HepG2 (cell line): ENCODE data around the gene C2orf81. TPM values are rescaled to one million over a fixed set of nuclear protein-coding genes. Genes with fewer than 3 reads are reported as not detected.

Experiments used
- GATAD2A ChIP-seq: IDR thresholded peaks from 2 replicates; pipeline ENCODE4 v1.6.1; 2016
- GLI4 ChIP-seq: sonication (generic); formaldehyde crosslinking; IDR thresholded peaks from 2 replicates; pipeline ENCODE4 v1.5.1; 2020; ENCODE audit warnings: missing genetic modification reagents, mild to moderate bottlenecking, moderate library complexity, borderline replicate concordance
- HDAC2 ChIP-seq: sonication (generic); formaldehyde crosslinking; IDR thresholded peaks from 2 replicates; pipeline ENCODE4 v1.4.0; 2020; ENCODE audit warnings: missing genetic modification reagents
- KDM3A ChIP-seq: IDR thresholded peaks from 2 replicates; pipeline ENCODE4 v1.6.1; 2018; ENCODE audit warnings: low read depth, missing compliant biosample characterization
- MATR3 ChIP-seq: sonication (generic); formaldehyde crosslinking; IDR thresholded peaks from 2 replicates; pipeline ENCODE4 v1.4.0; 2020; ENCODE audit warnings: missing genetic modification reagents
- PRMT3 ChIP-seq: sonication (generic); formaldehyde crosslinking; IDR thresholded peaks from 2 replicates; pipeline ENCODE4 v1.8.1; 2022; ENCODE audit warnings: low read depth, mild to moderate bottlenecking, moderate library complexity, missing genetic modification reagents, borderline replicate concordance
- RFX1 ChIP-seq: fragments of 450-650 bp; IDR thresholded peaks from 2 replicates; pipeline ENCODE4 v1.6.1; 2017
- RFXAP ChIP-seq: sonication (generic); formaldehyde crosslinking; IDR thresholded peaks from 2 replicates; pipeline ENCODE4 v1.4.0; 2020; ENCODE audit warnings: missing genetic modification reagents, borderline replicate concordance
- TBX3 ChIP-seq: fragments of 450-650 bp; IDR thresholded peaks from 2 replicates; pipeline ENCODE4 v1.6.1; 2017; ENCODE audit warnings: antibody characterized with exemption, mild to moderate bottlenecking, inconsistent platforms, borderline replicate concordance
- ZBTB40 ChIP-seq, 2 experiments: fragments of 450-650 bp in 1 of 2; sonication (generic) in 1 of 2; formaldehyde crosslinking in 1 of 2; IDR thresholded peaks; 2 replicates each; pipeline versions ENCODE4 v1.6.1 to v1.8.0; 2016 to 2022; ENCODE audit warnings: antibody characterized with exemption in 1 of 2, mild to moderate bottlenecking in 1 of 2, missing genetic modification reagents in 1 of 2
- ZNF292 ChIP-seq: sonication (generic); formaldehyde crosslinking; IDR thresholded peaks from 2 replicates; pipeline ENCODE4 v1.8.1; 2022; ENCODE audit warnings: mild to moderate bottlenecking, low read depth, missing genetic modification reagents, borderline replicate concordance
- ZNF546 ChIP-seq: sonication (generic); formaldehyde crosslinking; conservative IDR thresholded peaks from 2 replicates; pipeline ENCODE4 v1.8.1; 2023; ENCODE audit warnings: mild to moderate bottlenecking, missing genetic modification reagents
- ZNF724P ChIP-seq: sonication (generic); formaldehyde crosslinking; IDR thresholded peaks from 2 replicates; pipeline ENCODE4 v1.8.0; 2022; ENCODE audit warnings: missing genetic modification reagents, borderline replicate concordance
- ZNF776 ChIP-seq: sonication (generic); formaldehyde crosslinking; IDR thresholded peaks from 2 replicates; pipeline ENCODE4 v1.4.0; 2020; ENCODE audit warnings: mild to moderate bottlenecking, missing genetic modification reagents
- ZNF883 ChIP-seq: sonication (generic); formaldehyde crosslinking; IDR thresholded peaks from 2 replicates; pipeline ENCODE4 v1.5.1; 2020; ENCODE audit warnings: mild to moderate bottlenecking, missing genetic modification reagents; ENCODE audit errors: not compliant biosample characterization
- ZNF891 ChIP-seq: sonication (generic); formaldehyde crosslinking; IDR thresholded peaks from 2 replicates; pipeline ENCODE4 v1.5.0; 2020; ENCODE audit warnings: mild to moderate bottlenecking, missing genetic modification reagents
- polyA plus RNA-seq, 8 experiments: library from polyadenylated mRNA; depleted of rRNA in 3 of 8; stranded (reverse) in 7 of 8; unstranded in 1 of 8; fragments of >200 nt; fragmentation: Illumina TruSeq in 4 of 8; extraction: Trizol in 4 of 8; gene quantifications; 2 replicates each; pipeline versions ENCODE4 v1.2.1 to v1.2.3, GENCODE V29; 2011 to 2016; ENCODE audit warnings: low read depth in 4 of 8, missing spikeins in 1 of 8, mixed read lengths in 1 of 8; ENCODE audit not compliant: insufficient read depth in 1 of 8
- total RNA-seq, 5 experiments: library from RNA; depleted of rRNA; stranded (reverse); fragments of >200 nt; fragmentation: Illumina TruSeq; extraction: Trizol; gene quantifications; 2 replicates each; pipeline ENCODE4 v1.2.3, GENCODE V29; 2016; ENCODE audit warnings: low read depth in 1 of 5
- TF ChIP-seq, protein P1 (sequence below): sonication (generic); formaldehyde crosslinking; IDR thresholded peaks from 2 replicates; pipeline ENCODE4; 2020; ENCODE audit warnings: missing genetic modification reagents, mild to moderate bottlenecking, borderline replicate concordance

Gene C2orf81
- total and polyA plus RNA-seq, 2 of the 13 experiments (the other 11 are each of a cell fraction or from before 2014, with no cell fraction given), result 0.15 to 0.17 TPM

DNA sequence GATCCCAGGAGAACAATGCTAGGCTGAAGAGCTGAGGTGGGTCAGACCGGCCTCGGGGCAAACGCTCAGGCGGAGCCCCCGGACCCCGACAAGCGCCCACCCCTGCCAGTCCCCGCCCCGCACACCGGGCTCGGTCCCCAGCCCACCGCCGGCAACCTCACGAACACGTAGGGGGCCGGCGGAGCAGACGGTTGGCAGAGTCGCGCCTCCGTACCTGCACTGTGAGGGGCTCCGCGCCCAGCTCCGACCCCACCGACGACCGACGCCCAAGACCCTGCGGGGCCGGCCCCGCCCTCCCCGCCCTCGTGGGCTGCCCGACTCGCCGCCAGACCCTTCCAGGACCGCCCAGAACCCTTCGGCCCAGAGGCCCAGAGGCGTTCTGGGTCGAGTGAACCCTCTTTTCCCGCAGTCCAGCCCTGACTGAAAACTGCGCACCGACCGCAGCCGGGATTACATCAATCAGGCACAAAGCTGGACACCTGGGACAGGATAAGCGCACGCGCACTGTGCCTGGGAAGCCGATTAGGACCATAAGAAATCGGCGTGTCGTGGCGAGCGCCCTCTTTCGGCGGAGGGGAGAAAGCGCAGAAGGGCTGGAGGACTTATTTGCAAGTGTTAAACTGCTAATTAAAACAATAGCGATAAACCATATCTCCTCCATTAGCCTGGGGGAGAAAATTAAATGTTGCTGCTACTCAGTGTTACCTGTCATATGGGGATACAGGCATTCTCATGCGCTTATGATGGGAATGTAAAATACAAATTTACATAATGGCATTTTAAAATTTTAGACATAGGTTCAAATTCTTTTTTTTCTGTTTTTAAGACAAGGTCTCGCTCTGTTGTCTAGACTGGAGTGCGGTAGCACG lies 29.6 kb downstream of the C2orf81 start (continued):
- peak; percentile 57 for TF ChIP-seq GATAD2A (CRISPR knock-in tag)
- TF ChIP-seq ZNF724P (CRISPR knock-in tag), result no peak; the same call in 1 of the 2 replicates
- peak; percentile 93 for TF ChIP-seq KDM3A (CRISPR knock-in tag)
- peak; percentile 96 for TF ChIP-seq ZNF883
- no peak for TF ChIP-seq ZNF292 (CRISPR knock-in tag)
- TF ChIP-seq, protein P1, sequence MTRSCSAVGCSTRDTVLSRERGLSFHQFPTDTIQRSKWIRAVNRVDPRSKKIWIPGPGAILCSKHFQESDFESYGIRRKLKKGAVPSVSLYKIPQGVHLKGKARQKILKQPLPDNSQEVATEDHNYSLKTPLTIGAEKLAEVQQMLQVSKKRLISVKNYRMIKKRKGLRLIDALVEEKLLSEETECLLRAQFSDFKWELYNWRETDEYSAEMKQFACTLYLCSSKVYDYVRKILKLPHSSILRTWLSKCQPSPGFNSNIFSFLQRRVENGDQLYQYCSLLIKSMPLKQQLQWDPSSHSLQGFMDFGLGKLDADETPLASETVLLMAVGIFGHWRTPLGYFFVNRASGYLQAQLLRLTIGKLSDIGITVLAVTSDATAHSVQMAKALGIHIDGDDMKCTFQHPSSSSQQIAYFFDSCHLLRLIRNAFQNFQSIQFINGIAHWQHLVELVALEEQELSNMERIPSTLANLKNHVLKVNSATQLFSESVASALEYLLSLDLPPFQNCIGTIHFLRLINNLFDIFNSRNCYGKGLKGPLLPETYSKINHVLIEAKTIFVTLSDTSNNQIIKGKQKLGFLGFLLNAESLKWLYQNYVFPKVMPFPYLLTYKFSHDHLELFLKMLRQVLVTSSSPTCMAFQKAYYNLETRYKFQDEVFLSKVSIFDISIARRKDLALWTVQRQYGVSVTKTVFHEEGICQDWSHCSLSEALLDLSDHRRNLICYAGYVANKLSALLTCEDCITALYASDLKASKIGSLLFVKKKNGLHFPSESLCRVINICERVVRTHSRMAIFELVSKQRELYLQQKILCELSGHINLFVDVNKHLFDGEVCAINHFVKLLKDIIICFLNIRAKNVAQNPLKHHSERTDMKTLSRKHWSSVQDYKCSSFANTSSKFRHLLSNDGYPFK (CRISPR knock-in tag), result peak; percentile 84; the same call in 1 of the 2 replicates
- TF ChIP-seq RFX1, result no peak
- TF ChIP-seq MATR3 (CRISPR knock-in tag), result no peak
- TF ChIP-seq GLI4 (CRISPR knock-in tag), result peak; percentile 77; the same call in 1 of the 2 replicates
- TF ChIP-seq HDAC2 (CRISPR knock-in tag), result no peak; the same call in none of the 2 replicates
- TF ChIP-seq RFXAP (CRISPR knock-in tag), result no peak; the same call in 1 of the 2 replicates
- TF ChIP-seq ZNF891 (CRISPR knock-in tag), result no peak
- TF ChIP-seq ZBTB40 (IDR thresholded peaks at IDR 0.05), result no peak
- TF ChIP-seq ZBTB40 (CRISPR knock-in tag; IDR thresholded peaks at IDR 0.05), result no peak
- TF ChIP-seq ZNF546, result peak; percentile 66; the same call in 1 of the 2 replicates
- peak; percentile 74; the same call in 1 of the 2 replicates for TF ChIP-seq ZNF776
- TF ChIP-seq PRMT3 (CRISPR knock-in tag), result no peak
- peak; percentile 84; the same call in 1 of the 2 replicates for TF ChIP-seq TBX3
